ENCODE measurements around the gene TSPYL1. TPM values are rescaled to one million over a fixed set of nuclear protein-coding genes. Genes with fewer than 3 reads are reported as not detected.

Gene TSPYL1
- total and polyA plus RNA-seq, 10 of the 15 experiments (the other 5 are each of a cell fraction or from before 2014, with no cell fraction given), result 22.9 to 44.1 (median 27.0) TPM

- no TSS peak for BruUV-seq (replicated peaks)
- RAD21 ChIA-PET (ENCODE audit: unreplicated experiment), result no interaction called here
- Histone ChIP-seq H3K4me2 (ENCODE audit: control insufficient read depth, insufficient read depth) (no peak overlapping the region), H3K27me3 (replicated peaks in 1 of 2; ENCODE audit: control insufficient read depth in 2 of 2, insufficient read depth in 2 of 2, low read length in 1 of 2) (no peaks in the 10 kb centered on the region), H3K27ac (ENCODE audit: control insufficient read depth, insufficient read depth) (no peak overlapping the region), H3K4me1 (ENCODE audit: control insufficient read depth, insufficient read depth, low read length) (no peaks in the 10 kb centered on the region), H3K79me2 (ENCODE audit: control insufficient read depth, insufficient read depth, low read length) (no peaks in the 10 kb centered on the region), H3K9me3 (replicated peaks; ENCODE audit: control insufficient read depth, insufficient read depth, low read length) (no peaks in the 10 kb centered on the region), H3K4me3 (no peak overlapping the region), H3K36me3 (ENCODE audit: control insufficient read depth in 2 of 2, insufficient read depth in 2 of 2, low read length in 1 of 2) (no peaks in the 10 kb centered on the region; a peak in 1 of 4 replicates), H4K20me1 (ENCODE audit: control insufficient read depth, insufficient read depth) (no peaks in the 10 kb centered on the region), H3K9ac (ENCODE audit: control insufficient read depth, insufficient read depth, low read length) (no peak overlapping the region), H2AFZ (ENCODE audit: control insufficient read depth, low read depth, low read length) (no peak overlapping the region)
- ATAC-seq (no peak), DNase-seq (ENCODE audit: low read depth, low spot score) (no peak), FAIRE-seq (no peak)
- intact Hi-C loops (cut with micrococcal nuclease; ENCODE audit: unreplicated experiment) (no loop called here), in situ Hi-C loops (cut with MboI) (no loop called here)
- CTCF ChIA-PET, result interaction anchor here (1.0 to 1.7 kb wide), 2 partner anchors 20 to 127 kb away, joined by 3 to 10 read pairs; no protein-coding TSS in a partner anchor
- POLR2A ChIA-PET, result no interaction called here
- WGBS (ENCODE audit: insufficient coverage, insufficient replicate concordance, low lambda C conversion rate, missing lambda C conversion rate), result 96% methylated on average over 1 of the region's 1 CpG
- SMC1A ChIA-PET (ENCODE audit: uncharacterized antibody, unreplicated experiment), result interaction anchor here (1.0 to 1.2 kb wide), 2 partner anchors 38 to 43 kb away, joined by 3 read pairs; no protein-coding TSS in a partner anchor
- TF ChIP-seq BCL11A (IDR thresholded peaks at IDR 0.05; ENCODE audit: low read depth, low read length), result no peak
- TF ChIP-seq ZBED1 (IDR thresholded peaks at IDR 0.05; ENCODE audit: borderline replicate concordance), result no peak
- no peak for TF ChIP-seq ELK1 (IDR thresholded peaks at IDR 0.05; ENCODE audit: low read depth, low read length)
- no peak for TF ChIP-seq ZNF592 (IDR thresholded peaks at IDR 0.05)
- no peak for TF ChIP-seq STAT1 (conservative IDR thresholded peaks at IDR 0.05)
- TF ChIP-seq IRF5 (IDR thresholded peaks at IDR 0.05; ENCODE audit: borderline replicate concordance), result no peak
- TF ChIP-seq WRNIP1 (IDR thresholded peaks at IDR 0.05; ENCODE audit: borderline replicate concordance, low read depth, low read length), result no peak
- no peak for TF ChIP-seq NR2C2 (IDR thresholded peaks at IDR 0.05; ENCODE audit: borderline replicate concordance, control insufficient read depth, insufficient read length, low read depth)
- TF ChIP-seq NKRF (conservative IDR thresholded peaks at IDR 0.05), result no peak
- no peak for TF ChIP-seq MTA2 (IDR thresholded peaks at IDR 0.05; ENCODE audit: low read depth)
- no peak for TF ChIP-seq ZBTB40 (IDR thresholded peaks at IDR 0.05; ENCODE audit: borderline replicate concordance)
These were observed 27.9 kb upstream of the TSPYL1 start for GRCh38 chr6:116307633-116308032.
